Thymus (tissue), 11 donors: ENCODE results near the gene RRM1. TPM values are rescaled to one million over a fixed set of nuclear protein-coding genes. Genes with fewer than 3 reads are reported as not detected.
A peak's percentile ranks its signal among the peaks of the same experiment; 100 is the strongest.
"Not testable (repeated sequence)": the region's sequence is repeated elsewhere in the genome, so short reads cannot be mapped to it uniquely, and the experiment has no call there.

ENCODE experiments used
- DNase-seq, 9 donors: peaks; one replicate each; pipeline ENCODE4 v3.0.0-alpha.2; 2013; ENCODE audit warnings: low spot score in 9 of 9, low read depth in 6 of 9, missing footprints in 1 of 9
- H3K27ac ChIP-seq, 2 donors: one replicate each; pipeline ENCODE4 v1.5.1; 2013; ENCODE audit warnings: control low read depth in 1 of 2, low read depth in 1 of 2, low read length in 1 of 2, mild to moderate bottlenecking in 1 of 2, moderate library complexity in 1 of 2
- H3K27me3 ChIP-seq, 2 donors: one replicate each; pipeline ENCODE4 v1.5.1; 2013; ENCODE audit warnings: low read length in 1 of 2; ENCODE audit not compliant: control insufficient read depth in 2 of 2, insufficient read depth in 1 of 2
- H3K36me3 ChIP-seq, 2 donors: one replicate each; pipeline ENCODE4 v1.5.1; 2013; ENCODE audit warnings: low read length in 1 of 2, mild to moderate bottlenecking in 1 of 2, moderate library complexity in 1 of 2; ENCODE audit not compliant: control insufficient read depth in 2 of 2, insufficient read depth in 2 of 2
- H3K4me1 ChIP-seq, 2 donors: one replicate each; pipeline ENCODE4 v1.5.1; 2013; ENCODE audit warnings: low read length in 2 of 2; ENCODE audit not compliant: control insufficient read depth in 2 of 2, insufficient read depth in 2 of 2
- H3K4me3 ChIP-seq, 2 donors: one replicate each; pipeline ENCODE4 v1.5.1; 2013; ENCODE audit warnings: low read length in 2 of 2, control low read depth in 1 of 2, mild to moderate bottlenecking in 1 of 2
- H3K9me3 ChIP-seq, 2 donors: one replicate each; pipeline ENCODE4 v1.5.1; 2013; ENCODE audit warnings: low read length in 1 of 2, mild to moderate bottlenecking in 1 of 2; ENCODE audit not compliant: control insufficient read depth in 2 of 2, insufficient read depth in 1 of 2
- WGBS: extraction: QIAGEN DNeasy Blood & Tissue Kit; methylation state at CpG from one replicate; pipeline ENCODE4 v1.1.7; 2013; 5-methylcytosine and 5-hydroxymethylcytosine counted together
- polyA plus RNA-seq: library from polyadenylated mRNA; stranded (reverse); fragments of 200-250 nt; gene quantifications from one replicate; pipeline ENCODE4 v1.2.3, GENCODE V29; 2013
- total RNA-seq: library from RNA; stranded (reverse); fragments of 120-200 nt; gene quantifications from one replicate; pipeline ENCODE4 v1.2.4, GENCODE V29; 2013
- donor health status: healthy.

RRM1 gene
- total and polyA plus RNA-seq, 2 donors: 16.5 to 109 TPM

DNA sequence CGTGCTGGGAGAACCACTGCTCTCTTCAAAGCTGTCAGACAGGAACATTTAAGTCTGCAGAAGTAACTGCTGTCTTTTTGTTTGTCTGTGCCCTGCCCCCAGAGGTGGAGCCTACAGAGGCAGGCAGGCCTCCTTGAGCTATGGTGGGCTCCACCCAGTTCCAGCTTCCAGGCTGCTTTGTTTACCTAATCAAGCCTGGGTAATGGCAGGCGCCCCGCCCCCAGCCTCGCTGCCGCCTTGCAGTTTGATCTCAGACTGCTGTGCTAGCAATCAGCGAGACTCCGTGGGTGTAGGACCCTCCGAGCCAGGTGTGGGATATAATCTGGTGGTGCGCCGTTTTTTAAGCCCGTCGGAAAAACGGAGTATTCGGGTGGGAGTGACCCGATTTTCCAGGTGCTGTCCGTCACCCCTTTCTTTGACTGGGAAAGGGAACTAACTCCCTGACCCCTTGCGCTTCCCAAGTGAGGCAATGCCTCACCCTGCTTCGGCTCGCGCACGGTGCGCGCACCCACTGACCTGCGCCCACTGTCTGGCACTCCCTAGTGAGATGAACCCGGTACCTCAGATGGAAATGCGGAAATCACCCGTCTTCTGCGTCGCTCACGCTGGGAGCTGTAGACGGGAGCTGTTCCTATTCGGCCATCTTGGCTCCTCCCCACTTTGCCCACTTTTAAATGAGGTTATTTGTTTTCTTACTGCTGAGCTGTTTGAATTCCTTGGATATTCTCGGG lies 81.2 kb downstream of the RRM1 start:
- not testable (repeated sequence) for H3K4me3 ChIP-seq, DNase-seq, H3K9me3 ChIP-seq, H3K4me1 ChIP-seq, H3K27me3 ChIP-seq, H3K27ac ChIP-seq, H3K36me3 ChIP-seq
- WGBS: 93% methylated on average over 28 of the region's 33 CpGs

DNA sequence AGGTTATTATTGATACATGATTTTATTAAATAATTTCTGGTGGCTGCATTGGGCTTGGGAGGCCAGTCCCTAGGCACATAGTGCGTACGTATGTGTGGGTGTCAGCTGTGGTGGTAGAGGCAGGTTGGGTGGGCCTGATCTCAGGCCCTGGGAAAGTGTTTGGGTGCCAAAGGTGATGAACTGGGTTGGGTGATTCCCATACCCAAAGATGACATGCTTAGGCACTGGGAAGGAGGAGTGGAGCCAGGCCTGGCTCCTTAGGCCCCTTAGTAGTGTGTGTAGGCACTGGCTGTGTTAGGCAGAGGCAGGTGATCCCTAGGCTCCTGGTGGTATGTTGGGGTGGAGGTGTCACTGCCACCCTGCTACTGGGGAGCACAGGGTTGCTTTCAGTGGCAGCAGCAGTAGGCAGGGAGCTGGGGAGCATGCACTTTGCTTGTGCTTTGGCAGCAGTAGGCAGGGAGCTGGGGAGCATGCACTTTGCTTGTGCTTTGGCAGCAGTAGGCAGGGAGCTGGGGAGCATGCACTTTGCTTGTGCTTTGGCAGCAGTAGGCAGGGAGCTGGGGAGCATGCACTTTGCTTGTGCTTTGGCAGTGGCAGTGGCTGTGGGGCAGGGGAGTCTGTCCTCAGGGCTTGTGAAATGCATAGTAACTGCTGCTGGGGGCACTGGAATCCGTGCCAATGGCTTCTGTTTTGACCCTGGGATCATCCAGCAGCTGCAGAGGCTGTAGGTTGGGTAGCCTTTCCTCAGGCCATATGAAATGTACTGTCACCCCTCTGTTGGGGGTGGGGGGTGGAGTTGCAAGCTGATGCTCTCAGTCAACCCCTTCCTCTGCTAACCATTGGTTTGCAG lies 84.4 kb downstream of the RRM1 start:
- H3K36me3 ChIP-seq: no peaks in the 10 kb centered on the region
- H3K27ac ChIP-seq: no peak overlapping the region
- H3K4me3 ChIP-seq: no peak overlapping the region
- DNase-seq: no peak
- no peaks in the 10 kb centered on the region for H3K27me3 ChIP-seq
- 65% methylated on average over 3 of the region's 3 CpGs for WGBS
- H3K9me3 ChIP-seq: no peaks in the 10 kb centered on the region
- H3K4me1 ChIP-seq: no peaks in the 10 kb centered on the region

DNA sequence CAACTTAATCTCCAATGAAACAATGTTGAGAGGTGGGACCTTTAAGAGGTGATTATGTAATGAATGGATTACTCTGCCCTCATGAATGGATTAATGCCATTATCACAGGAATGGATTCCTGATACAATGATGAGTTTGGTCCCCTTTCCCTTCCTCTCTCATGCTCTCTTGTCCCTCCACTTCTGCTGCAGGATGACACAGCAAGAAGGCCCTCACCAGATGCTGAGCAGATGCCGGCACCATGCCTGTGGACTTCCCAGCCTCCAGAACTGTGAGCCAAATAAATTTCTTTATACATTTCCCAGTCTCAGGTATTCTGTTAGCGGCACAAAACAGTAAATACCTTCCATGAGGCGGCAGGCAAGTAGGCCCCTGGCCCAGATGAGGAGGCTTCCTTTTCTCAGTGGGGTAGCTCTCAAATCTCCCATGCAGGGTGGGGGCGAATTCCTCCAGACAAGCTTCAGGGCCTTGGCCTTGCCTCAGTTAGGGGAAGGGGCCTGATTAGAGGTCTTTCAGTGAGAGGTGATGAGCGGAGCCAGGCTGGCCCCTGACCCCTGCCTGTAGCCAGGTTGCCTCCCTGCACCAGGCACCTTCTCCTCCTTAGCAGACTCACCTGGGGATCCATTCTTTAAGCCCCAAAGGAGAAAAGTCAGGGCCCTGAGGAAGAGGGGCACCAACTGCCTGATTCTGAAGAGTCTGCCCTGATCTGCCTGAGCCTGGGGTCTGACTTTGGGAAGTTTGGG lies 86.0 kb downstream of the RRM1 start:
- no peaks in the 10 kb centered on the region for H3K36me3 ChIP-seq
- DNase-seq: no peak
- H3K4me3 ChIP-seq: no peak overlapping the region
- no peaks in the 10 kb centered on the region for H3K9me3 ChIP-seq
- peaks cover 0 to 2% of the 10 kb centered on the region in 2 donors for H3K27me3 ChIP-seq
- 98% methylated on average over 5 of the region's 5 CpGs for WGBS
- H3K27ac ChIP-seq: no peak overlapping the region
- no peaks in the 10 kb centered on the region for H3K4me1 ChIP-seq

DNA sequence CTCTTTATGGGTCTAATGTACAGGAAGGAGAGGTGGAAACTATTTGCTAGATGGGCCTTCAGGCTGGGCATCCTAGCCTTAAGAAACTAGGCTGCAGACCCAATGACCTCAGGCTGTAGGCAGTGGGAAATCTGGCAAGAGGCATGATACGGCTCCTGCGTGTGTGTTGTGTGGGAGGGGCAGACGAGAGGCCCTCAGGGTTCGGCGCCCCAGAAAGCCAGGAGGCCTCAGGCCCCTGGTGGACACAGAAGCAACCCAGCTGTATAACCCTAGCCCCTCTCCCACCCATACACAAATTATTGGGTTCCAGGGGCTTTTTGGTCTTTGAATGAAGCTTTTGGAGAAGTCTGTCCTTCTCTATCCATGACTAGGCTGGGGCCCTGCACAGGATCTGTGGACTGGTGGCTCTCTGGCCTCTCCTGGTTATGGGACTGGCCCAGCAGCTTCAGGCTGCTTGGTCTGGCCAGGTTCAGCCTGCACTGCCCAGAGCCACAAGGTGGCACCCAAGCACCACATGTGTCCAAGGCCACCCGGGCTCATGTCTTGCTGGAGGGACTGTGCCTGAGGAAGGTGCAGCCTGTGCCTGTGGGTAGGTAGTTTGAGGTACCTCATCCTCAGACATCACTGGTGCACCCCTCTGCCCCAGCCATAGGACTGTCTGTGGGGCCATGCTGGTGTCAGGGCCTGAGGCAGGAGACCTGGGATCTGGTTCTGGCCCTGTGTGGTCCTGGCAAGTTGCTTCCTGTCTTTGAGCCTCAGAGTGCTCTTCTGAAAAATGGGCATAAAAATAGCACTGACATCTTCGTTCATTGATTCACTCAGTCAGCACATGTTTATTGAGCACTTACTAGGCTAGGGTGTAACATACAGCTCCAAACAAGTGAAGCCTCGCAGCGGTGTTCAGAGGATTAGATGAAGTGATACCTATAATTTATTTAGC lies 87.5 kb downstream of the RRM1 start:
- Histone ChIP-seq H3K9me3 (no peaks in the 10 kb centered on the region), H3K27me3 (peaks cover 0 to 11% of the 10 kb centered on the region in 2 donors), H3K4me3 (no peak overlapping the region), H3K36me3 (no peaks in the 10 kb centered on the region), H3K4me1 (peaks cover 0 to 2% of the 10 kb centered on the region in 2 donors), H3K27ac (no peak overlapping the region)
- 71% methylated on average over 9 of the region's 9 CpGs for WGBS
- peak in 2 of 9 donors; percentile 21 to 22 for DNase-seq

DNA sequence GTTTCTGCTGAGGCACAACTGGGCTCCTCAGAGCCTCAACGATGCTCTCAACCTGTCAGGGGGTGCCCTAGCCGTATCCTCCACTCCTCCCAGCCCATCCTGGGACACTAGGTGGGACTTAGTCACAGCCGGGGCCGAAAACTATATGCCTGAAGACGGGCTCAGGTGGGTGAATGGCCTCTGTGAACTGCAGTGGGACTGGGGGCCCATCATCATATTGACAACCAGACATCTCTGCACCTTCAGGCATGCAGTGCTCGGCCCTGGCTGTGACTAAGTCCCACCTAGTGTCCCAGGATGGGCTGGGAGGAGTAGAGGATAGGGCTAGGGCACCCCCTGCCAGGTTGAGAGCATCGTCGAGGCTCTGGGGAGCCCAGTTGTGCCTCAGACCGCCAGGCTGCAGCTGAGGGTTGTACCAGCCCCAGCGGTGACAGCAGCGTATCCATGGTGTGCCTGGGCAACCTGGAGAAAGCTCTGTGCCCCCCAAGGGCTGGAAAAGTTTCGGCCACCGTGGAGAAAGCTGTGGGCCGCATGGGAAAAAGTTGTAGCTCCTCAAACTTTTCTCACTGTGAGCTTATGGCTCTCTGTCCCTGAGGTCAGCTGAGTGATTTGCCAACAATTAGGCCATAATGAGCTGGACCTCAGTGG lies 88.9 kb downstream of the RRM1 start:
- Histone ChIP-seq H3K27ac (no peak overlapping the region), H3K27me3 (peaks cover 0 to 25% of the 10 kb centered on the region in 2 donors), H3K36me3 (no peaks in the 10 kb centered on the region), H3K9me3 (no peaks in the 10 kb centered on the region), H3K4me1 (peaks cover 2 to 6% of the 10 kb centered on the region in 2 donors), H3K4me3 (no peak overlapping the region)
- DNase-seq: no peak
- WGBS: 89% methylated on average over 14 of the region's 14 CpGs

DNA sequence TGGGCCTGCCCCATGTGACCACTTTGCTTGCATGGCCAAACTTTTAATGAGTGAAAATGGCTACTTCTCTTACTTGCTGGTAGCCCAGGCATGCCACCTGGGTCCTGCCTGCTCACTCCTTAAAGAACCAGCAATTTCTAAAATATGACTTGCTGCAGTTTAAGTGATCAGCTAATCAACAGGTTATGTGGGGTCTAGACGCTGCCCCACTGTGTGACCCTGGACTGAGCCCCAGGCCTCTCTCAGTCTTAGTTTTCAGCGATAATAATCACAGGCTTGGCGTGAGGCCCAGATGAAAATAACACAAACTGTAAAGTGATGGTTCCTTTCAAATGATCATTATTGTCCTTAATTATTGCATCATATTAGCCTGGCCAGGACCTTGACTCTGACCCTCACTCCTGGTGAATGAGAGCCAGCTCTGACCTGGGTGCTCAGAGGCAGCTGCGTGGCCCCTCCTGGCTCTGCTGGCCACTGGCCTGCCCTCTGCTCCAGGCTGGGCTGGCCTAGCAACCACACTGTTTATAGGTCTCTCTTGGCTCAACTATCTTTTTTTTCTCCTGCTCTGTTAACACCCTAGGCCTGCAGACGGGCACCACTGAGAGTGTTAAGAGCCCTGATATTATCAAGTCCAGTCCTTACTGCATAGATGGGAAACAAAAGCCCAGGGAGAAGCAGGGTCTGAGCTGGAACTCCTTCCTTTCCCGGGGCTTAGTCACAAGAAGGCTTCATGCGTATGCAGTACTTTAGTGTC lies 89.7 kb downstream of the RRM1 start:
- Histone ChIP-seq H3K27me3 (peaks cover 0 to 28% of the 10 kb centered on the region in 2 donors), H3K36me3 (no peaks in the 10 kb centered on the region), H3K4me3 (no peak overlapping the region), H3K27ac (no peak overlapping the region), H3K9me3 (no peaks in the 10 kb centered on the region), H3K4me1 (peaks cover 2 to 6% of the 10 kb centered on the region in 2 donors)
- WGBS: 84% methylated on average over 7 of the region's 7 CpGs
- DNase-seq: no peak

DNA sequence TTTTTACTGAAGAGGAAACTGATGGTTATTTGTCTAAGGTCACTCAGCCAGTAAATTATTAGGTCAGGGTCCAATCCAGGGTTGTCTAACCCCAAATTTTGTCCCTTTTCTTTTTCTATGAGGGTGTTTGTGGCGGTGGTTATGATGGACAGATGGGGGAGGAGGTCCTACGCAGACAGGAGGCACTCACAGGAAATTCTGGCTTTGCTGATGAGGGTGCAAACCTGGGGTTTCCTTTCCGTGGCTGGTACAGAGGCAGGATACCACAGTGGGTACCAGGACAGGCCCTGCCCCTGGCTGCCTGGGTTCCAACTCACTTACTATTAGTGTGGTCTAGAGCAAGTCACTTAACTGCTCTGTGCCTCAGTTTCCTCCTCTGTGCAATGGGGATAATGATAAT lies 91.0 kb downstream of the RRM1 start:
- DNase-seq: no peak
- no peak overlapping the region for H3K4me3 ChIP-seq
- no peaks in the 10 kb centered on the region for H3K9me3 ChIP-seq
- WGBS: 16% methylated on average over 3 of the region's 3 CpGs
- peaks cover 0 to 28% of the 10 kb centered on the region in 2 donors for H3K27me3 ChIP-seq
- peaks cover 2 to 6% of the 10 kb centered on the region in 2 donors for H3K4me1 ChIP-seq
- H3K27ac ChIP-seq: no peak overlapping the region
- H3K36me3 ChIP-seq: no peaks in the 10 kb centered on the region
